ACHN (cell line): ENCODE data around the gene DNAH14.
"Not testable (repeated sequence)": the region's sequence is repeated elsewhere in the genome, so short reads cannot be mapped to it uniquely, and the experiment has no call there.

Source experiments
- DNase-seq: peaks from one replicate; pipeline ENCODE4 v3.0.0-alpha.2; 2015
- in situ Hi-C: cut with HindIII; loops from 2 replicates; pipeline ENCODE4 v1.10.0; 2017; ENCODE audit warnings: low sequenced_read_pairs, low pct_ligation_motif_present, low pct_unique_long_range_greater_than_20kb

The DNAH14 gene

GRCh38 chr1:225290244-225290643 is 360.8 kb downstream of the DNAH14 start:
- in situ Hi-C loops = no loop called here
- no peak for DNase-seq

- in situ Hi-C loops = no loop called here
- DNase-seq = no peak
Observed at GRCh38 chr1:225299624-225300023, 370.1 kb downstream of the DNAH14 start.

- in situ Hi-C loops = no loop called here
- DNase-seq = no peak
Observed at GRCh38 chr1:225300381-225300780, 370.9 kb downstream of the DNAH14 start.

GRCh38 chr1:225304996-225305395 is 375.5 kb downstream of the DNAH14 start:
- in situ Hi-C loops = no loop called here
- no peak for DNase-seq

GRCh38 chr1:225310544-225310943 is 381.1 kb downstream of the DNAH14 start:
- in situ Hi-C loops = not testable (repeated sequence)

GRCh38 chr1:225318706-225319575 is 389.5 kb downstream of the DNAH14 start:
- peak; percentile 73 for DNase-seq
- in situ Hi-C loops = no loop called here

More at GRCh38 chr1:225310544-225310943, 381.1 kb downstream of the DNAH14 start:
- DNase-seq = not testable (repeated sequence)

GRCh38 chr1:225319871-225320270 is 390.4 kb downstream of the DNAH14 start:
- peak; percentile 5 for DNase-seq
- in situ Hi-C loops = no loop called here

- no peak for DNase-seq
- in situ Hi-C loops = no loop called here
Observed at GRCh38 chr1:225321784-225322183, 392.3 kb downstream of the DNAH14 start.

GRCh38 chr1:225329041-225329440 is 399.6 kb downstream of the DNAH14 start:
- in situ Hi-C loops = no loop called here
- no peak for DNase-seq

- DNase-seq, in situ Hi-C loops: not testable (repeated sequence)
Observed at GRCh38 chr1:225329996-225330395, 400.5 kb downstream of the DNAH14 start.

- no peak for DNase-seq
- in situ Hi-C loops = no loop called here
Observed at GRCh38 chr1:225332686-225333085, 403.2 kb downstream of the DNAH14 start.

- in situ Hi-C loops, DNase-seq: not testable (repeated sequence)
Observed at GRCh38 chr1:225335098-225335778, 405.8 kb downstream of the DNAH14 start.

- DNase-seq = no peak
- in situ Hi-C loops = no loop called here
Observed at GRCh38 chr1:225338545-225338944, 409.1 kb downstream of the DNAH14 start.

- in situ Hi-C loops = no loop called here
- DNase-seq = no peak
Observed at GRCh38 chr1:225341642-225342041, 412.2 kb downstream of the DNAH14 start.

GRCh38 chr1:225342695-225343094 is 413.2 kb downstream of the DNAH14 start:
- no peak for DNase-seq
- in situ Hi-C loops = no loop called here

GRCh38 chr1:225343618-225344017 is 414.1 kb downstream of the DNAH14 start:
- in situ Hi-C loops = no loop called here
- DNase-seq = peak; percentile 33

GRCh38 chr1:225347123-225347683 is 417.7 kb downstream of the DNAH14 start:
- in situ Hi-C loops = no loop called here
- DNase-seq = no peak

- DNase-seq = no peak
- in situ Hi-C loops = no loop called here
Observed at GRCh38 chr1:225348400-225348799, 418.9 kb downstream of the DNAH14 start.

- DNase-seq = no peak
- in situ Hi-C loops = no loop called here
Observed at GRCh38 chr1:225349826-225350225, 420.4 kb downstream of the DNAH14 start.
